ENCODE data around the gene RNU5B-1.

The RNU5B-1 gene

GRCh38 chr15:65328506-65329287 is 24.2 kb downstream of the RNU5B-1 start:
- no peak for TF ChIP-seq POLR2A (IDR thresholded peaks at IDR 0.05; ENCODE audit: low read depth, low read length)
- DNase-seq (ENCODE audit: insufficient read length, low spot score) (no peak), FAIRE-seq (no peak)

- FAIRE-seq, result no peak
- TF ChIP-seq POLR2A (IDR thresholded peaks at IDR 0.05; ENCODE audit: low read depth, low read length), result no peak
- DNase-seq (ENCODE audit: insufficient read length, low spot score), result no peak
Observed at GRCh38 chr15:65329288-65329983, 25.0 kb downstream of the RNU5B-1 start.

GRCh38 chr15:65329984-65330735 is 25.7 kb downstream of the RNU5B-1 start:
- FAIRE-seq (no peak), DNase-seq (ENCODE audit: insufficient read length, low spot score) (no peak)
- TF ChIP-seq POLR2A (IDR thresholded peaks at IDR 0.05; ENCODE audit: low read depth, low read length), result no peak

DNA sequence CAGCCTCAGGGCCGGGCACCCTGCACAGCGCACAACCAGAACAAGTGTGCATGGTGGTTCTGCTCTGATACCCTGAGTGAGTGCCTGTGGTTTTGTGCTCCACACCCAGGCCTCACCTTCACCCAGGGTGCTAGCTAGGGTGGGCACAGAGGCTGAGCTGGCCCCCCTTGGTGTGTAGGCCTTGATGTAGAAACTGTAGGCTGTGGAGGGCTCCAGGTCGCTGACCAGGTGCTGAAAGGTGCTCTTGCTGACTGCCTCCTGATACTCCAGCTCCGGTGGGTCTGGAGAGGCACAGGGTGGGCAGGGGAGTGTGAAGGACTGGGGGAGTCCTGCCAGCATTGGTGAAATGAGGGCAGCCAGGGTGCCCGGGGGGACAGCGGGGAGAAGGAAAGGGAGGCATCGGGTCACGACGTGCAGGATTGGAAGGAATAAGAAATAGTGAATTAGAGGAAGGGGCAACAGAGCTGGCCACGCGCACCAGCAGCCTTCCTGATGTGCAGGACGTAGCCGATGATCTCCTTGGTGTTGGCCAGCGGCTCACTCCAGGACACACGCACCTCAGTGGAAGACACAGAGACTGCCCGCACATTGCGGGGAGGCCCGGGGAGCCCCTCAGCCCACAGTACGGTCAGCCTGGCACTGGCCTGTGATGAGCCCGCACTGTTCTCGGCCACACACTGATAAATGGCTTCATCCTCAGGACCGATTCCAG is 26.6 kb downstream of the RNU5B-1 start:
- no peak for TF ChIP-seq POLR2A (IDR thresholded peaks at IDR 0.05; ENCODE audit: low read depth, low read length)
- FAIRE-seq, result no peak

DNA sequence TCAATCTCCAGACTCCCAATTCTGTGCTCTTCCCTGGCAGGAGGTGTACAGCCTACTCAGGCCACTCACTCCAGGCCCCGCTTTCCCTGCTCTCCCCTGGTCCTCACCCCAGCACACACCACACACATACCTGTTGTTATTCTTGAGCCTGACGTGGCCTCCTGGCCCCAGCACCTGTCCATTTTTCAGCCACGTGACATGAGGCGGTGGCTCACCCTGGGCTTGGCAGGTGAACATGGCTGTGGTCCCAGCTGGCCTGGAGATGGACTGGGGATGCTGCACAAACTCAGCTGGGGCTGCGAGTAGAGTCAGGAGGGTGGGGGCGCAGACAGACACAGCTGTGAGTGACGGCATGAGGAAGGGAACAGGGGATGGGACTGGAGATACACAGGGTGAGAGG is 27.3 kb downstream of the RNU5B-1 start:
- DNase-seq (ENCODE audit: insufficient read length, low spot score) (no peak), FAIRE-seq (no peak)
- TF ChIP-seq POLR2A (IDR thresholded peaks at IDR 0.05; ENCODE audit: low read depth, low read length), result no peak

More for the DNA sequence above, 26.6 kb downstream of the RNU5B-1 start:
- no peak for DNase-seq (ENCODE audit: insufficient read length, low spot score)

DNA sequence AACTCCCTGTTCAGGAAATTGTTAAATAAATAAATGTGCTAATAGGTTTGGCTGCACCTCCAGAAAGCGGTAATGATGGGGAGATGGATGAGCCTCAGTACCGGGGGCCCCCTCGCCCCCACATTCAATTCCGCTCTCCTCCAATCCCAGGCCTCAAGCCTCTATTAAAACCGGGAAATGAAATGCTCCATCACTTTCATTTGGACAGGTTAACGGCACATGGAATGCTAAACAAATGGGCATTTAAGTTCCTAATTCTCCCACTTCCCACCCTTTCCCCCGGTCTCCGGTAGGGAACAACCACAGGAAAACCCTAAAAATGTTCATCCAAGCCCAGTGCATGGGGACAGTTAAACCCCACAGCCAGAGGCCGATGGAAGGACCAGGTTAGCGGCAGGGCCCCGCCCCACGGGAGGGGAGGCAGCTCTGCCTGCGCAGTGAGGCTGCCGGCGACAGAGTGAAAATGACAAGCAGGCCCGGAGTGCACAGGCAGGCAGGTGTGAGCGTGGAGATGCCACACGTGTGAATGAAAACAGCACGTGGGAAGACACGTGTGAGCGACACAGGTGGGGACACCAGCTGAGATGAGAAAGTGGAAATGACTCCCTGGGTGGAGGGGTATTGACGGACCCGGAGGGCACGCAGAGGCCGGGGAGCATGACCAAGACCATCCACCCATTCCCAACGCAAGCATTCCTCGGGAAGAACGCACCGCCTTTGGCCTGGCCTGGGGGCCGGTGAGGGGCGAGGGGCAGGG is 28.1 kb downstream of the RNU5B-1 start:
- FAIRE-seq (no peak), DNase-seq (ENCODE audit: insufficient read length, low spot score) (no peak)
- TF ChIP-seq POLR2A (IDR thresholded peaks at IDR 0.05; ENCODE audit: low read depth, low read length), result no peak

DNA sequence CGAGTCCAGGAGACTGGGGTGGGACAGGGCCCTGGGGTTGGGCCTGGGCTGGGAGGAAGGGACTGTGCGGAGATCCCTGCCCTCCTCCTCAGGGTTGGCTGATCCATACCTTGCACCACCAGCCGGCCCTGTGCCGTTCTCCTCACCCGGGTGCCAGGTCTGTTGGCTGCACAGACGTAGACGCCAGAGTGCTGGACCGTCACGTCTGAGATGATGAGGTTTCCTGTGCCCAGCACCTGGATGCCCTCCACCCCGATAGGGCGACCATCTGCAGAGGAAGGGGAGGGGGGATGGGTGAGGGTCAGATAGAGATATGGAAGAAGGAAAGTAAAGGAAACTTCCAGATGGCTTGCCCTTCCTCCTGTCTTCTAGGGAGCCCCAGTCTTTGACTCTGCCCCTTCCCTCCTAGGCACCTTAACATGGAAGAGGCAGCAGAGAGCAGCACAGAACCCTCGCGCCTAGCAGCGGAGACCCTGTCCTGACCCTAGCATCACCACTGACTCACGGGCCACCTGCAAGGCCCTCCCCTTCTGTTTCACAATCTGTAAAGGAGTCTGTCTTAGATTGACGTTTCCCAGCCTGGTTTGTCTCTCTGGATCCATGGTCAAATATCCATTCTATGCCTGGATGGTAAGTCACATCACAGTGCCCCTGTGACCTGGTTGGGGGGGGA is 28.8 kb downstream of the RNU5B-1 start:
- TF ChIP-seq POLR2A (IDR thresholded peaks at IDR 0.05; ENCODE audit: low read depth, low read length), result no peak
- FAIRE-seq (no peak), DNase-seq (ENCODE audit: insufficient read length, low spot score) (no peak)

GRCh38 chr15:65333856-65334255 is 29.4 kb downstream of the RNU5B-1 start:
- TF ChIP-seq POLR2A (IDR thresholded peaks at IDR 0.05; ENCODE audit: low read depth, low read length), result no peak
- FAIRE-seq (no peak), DNase-seq (ENCODE audit: insufficient read length, low spot score) (no peak)

DNA sequence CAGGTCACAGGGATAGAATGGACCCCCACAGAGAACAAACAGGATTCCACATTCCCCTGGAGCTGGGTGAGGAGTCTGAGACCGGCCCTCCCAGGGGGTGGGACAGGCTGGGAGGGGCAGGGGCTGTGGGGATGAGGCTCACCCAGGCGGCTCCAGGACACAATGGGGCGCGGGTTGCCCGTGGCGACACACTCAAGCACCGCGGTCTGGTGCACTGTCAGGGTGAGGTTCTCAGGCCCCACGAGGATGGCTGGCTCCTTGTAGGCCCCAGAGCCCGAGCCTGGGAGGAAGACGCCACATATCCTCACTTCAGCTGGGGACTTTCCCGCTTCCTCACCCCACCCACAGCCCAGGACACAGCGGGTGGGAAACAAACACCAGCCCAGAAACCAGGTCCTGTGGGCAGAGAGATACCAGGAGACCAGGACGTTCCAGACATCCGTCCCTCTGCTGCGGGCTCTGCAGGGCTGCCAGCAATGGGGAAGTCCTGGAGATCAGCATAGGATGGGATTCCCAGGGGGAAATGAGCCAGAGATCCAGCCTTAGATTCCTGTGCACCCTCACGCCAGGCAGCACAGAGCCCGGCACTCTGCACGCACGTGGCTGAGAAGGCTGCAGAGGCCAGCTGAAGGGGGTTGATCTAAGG is 30.2 kb downstream of the RNU5B-1 start:
- FAIRE-seq (no peak), DNase-seq (ENCODE audit: insufficient read length, low spot score) (no peak)
- TF ChIP-seq POLR2A (IDR thresholded peaks at IDR 0.05; ENCODE audit: low read depth, low read length), result no peak

- DNase-seq (ENCODE audit: insufficient read length, low spot score) (no peak), FAIRE-seq (no peak)
- no peak for TF ChIP-seq POLR2A (IDR thresholded peaks at IDR 0.05; ENCODE audit: low read depth, low read length)
Observed at GRCh38 chr15:65335278-65336055, 31.0 kb downstream of the RNU5B-1 start.

Data from H54 (cell line).